Mesenchymal stem cell (in vitro differentiated cells and primary cell): ENCODE data around the gene AHRR.

Experiments used
- DNase-seq: peaks from one replicate; pipeline ENCODE4 v3.0.0-alpha.2; 2013
- H2AFZ ChIP-seq: one replicate; pipeline ENCODE4 v1.6.1; 2013; ENCODE audit warnings: low read depth, mild to moderate bottlenecking, control low read depth, inconsistent platforms, low read length, moderate library complexity
- H2AK5ac ChIP-seq: 2 replicates; pipeline ENCODE4 v1.6.1; 2013; ENCODE audit warnings: low read length, moderate library complexity, mild to moderate bottlenecking, inconsistent platforms; ENCODE audit not compliant: severe bottlenecking
- H2BK120ac ChIP-seq: one replicate; pipeline ENCODE4 v1.6.1; 2013; ENCODE audit warnings: low read depth, mild to moderate bottlenecking, inconsistent platforms, low read length, moderate library complexity
- H2BK12ac ChIP-seq, 2 experiments: one replicate each; pipeline ENCODE4 v1.6.1; 2013; ENCODE audit warnings: inconsistent platforms in 2 of 2, low read length in 2 of 2, mild to moderate bottlenecking in 2 of 2, moderate library complexity in 2 of 2, control low read depth in 1 of 2
- H2BK15ac ChIP-seq: one replicate; pipeline ENCODE4 v1.6.1; 2013; ENCODE audit warnings: mild to moderate bottlenecking, low read depth, inconsistent platforms; ENCODE audit not compliant: poor library complexity, severe bottlenecking
- H2BK5ac ChIP-seq: 2 replicates; pipeline ENCODE4 v1.6.1; 2013; ENCODE audit warnings: low read depth, mild to moderate bottlenecking, low read length, control low read depth, inconsistent platforms; ENCODE audit not compliant: poor library complexity, severe bottlenecking
- H3K14ac ChIP-seq, 2 experiments: one replicate each; pipeline ENCODE4 v1.6.1; 2013; ENCODE audit warnings: inconsistent platforms in 2 of 2, low read length in 2 of 2, control low read depth in 1 of 2, mild to moderate bottlenecking in 1 of 2, moderate library complexity in 1 of 2
- H3K18ac ChIP-seq, 2 experiments: one replicate each; pipeline ENCODE4 v1.6.1; 2013; ENCODE audit warnings: inconsistent platforms in 2 of 2, low read length in 2 of 2, control low read depth in 1 of 2, low read depth in 1 of 2, mild to moderate bottlenecking in 1 of 2
- H3K23ac ChIP-seq, 2 experiments: one replicate each; pipeline ENCODE4 v1.6.1; 2013; ENCODE audit warnings: inconsistent platforms in 2 of 2, low read length in 2 of 2, mild to moderate bottlenecking in 2 of 2, moderate library complexity in 2 of 2, control low read depth in 1 of 2
- H3K27ac ChIP-seq: 2 replicates; pipeline ENCODE4 v1.5.1; 2013; ENCODE audit warnings: mild to moderate bottlenecking, moderate library complexity, low read length, control low read depth, inconsistent platforms; ENCODE audit not compliant: poor library complexity, severe bottlenecking
- H3K27me3 ChIP-seq, 2 experiments: 2 replicates each; pipeline versions ENCODE4 v1.6.1 to v1.7.0; 2013; ENCODE audit warnings: low read length in 2 of 2, mild to moderate bottlenecking in 2 of 2, moderate library complexity in 2 of 2, control low read depth in 1 of 2, inconsistent platforms in 1 of 2; ENCODE audit not compliant: control insufficient read depth in 1 of 2, insufficient read depth in 1 of 2
- H3K36me3 ChIP-seq, 2 experiments: 2 replicates each; pipeline versions ENCODE4 v1.6.1 to v1.7.0; 2013; ENCODE audit warnings: low read length in 2 of 2, control low read depth in 1 of 2, inconsistent platforms in 1 of 2, low read depth in 1 of 2, mild to moderate bottlenecking in 1 of 2; ENCODE audit not compliant: insufficient read depth in 2 of 2, control insufficient read depth in 1 of 2
- H3K4ac ChIP-seq, 2 experiments: one replicate each; pipeline ENCODE4 v1.6.1; 2013; ENCODE audit warnings: inconsistent platforms in 2 of 2, low read length in 2 of 2, mild to moderate bottlenecking in 2 of 2, moderate library complexity in 2 of 2, control low read depth in 1 of 2, low read depth in 1 of 2
- H3K4me1 ChIP-seq: 2 replicates; pipeline ENCODE4 v1.6.1; 2013; ENCODE audit warnings: low read depth, low read length, control low read depth; ENCODE audit not compliant: control insufficient read depth, insufficient read depth
- H3K4me2 ChIP-seq: 2 replicates; pipeline ENCODE4 v1.6.1; 2013; ENCODE audit warnings: low read length, mild to moderate bottlenecking, inconsistent platforms; ENCODE audit not compliant: poor library complexity, severe bottlenecking
- H3K4me3 ChIP-seq, 2 experiments: 2 replicates each; pipeline versions ENCODE4 v1.5.1 to v1.7.0; 2013; ENCODE audit warnings: low read length in 2 of 2, mild to moderate bottlenecking in 2 of 2, control low read depth in 1 of 2, low read depth in 1 of 2; ENCODE audit not compliant: insufficient read depth in 1 of 2
- H3K79me1 ChIP-seq: replicated peaks from 2 replicates; pipeline ENCODE4 v1.6.1; 2013; ENCODE audit warnings: mild to moderate bottlenecking, control low read depth, low read length, inconsistent platforms; ENCODE audit not compliant: poor library complexity, severe bottlenecking
- H3K9ac ChIP-seq: 2 replicates; pipeline ENCODE4 v1.7.0; 2013; ENCODE audit warnings: mild to moderate bottlenecking, low read length, moderate library complexity
- H3K9me3 ChIP-seq: 2 replicates; pipeline ENCODE4 v1.7.0; 2013; ENCODE audit warnings: mild to moderate bottlenecking, low read length; ENCODE audit not compliant: control insufficient read depth
- H4K8ac ChIP-seq: one replicate; pipeline ENCODE4 v1.6.1; 2013; ENCODE audit warnings: inconsistent platforms, mild to moderate bottlenecking, low read length, moderate library complexity
- H4K91ac ChIP-seq: one replicate; pipeline ENCODE4 v1.6.1; 2013; ENCODE audit warnings: mild to moderate bottlenecking, low read length, inconsistent platforms
- WGBS: methylation state at CpG from one replicate; pipeline ENCODE4 v1.1.7; 2013; ENCODE audit warnings: mixed read lengths; 5-methylcytosine and 5-hydroxymethylcytosine counted together

AHRR gene

DNA sequence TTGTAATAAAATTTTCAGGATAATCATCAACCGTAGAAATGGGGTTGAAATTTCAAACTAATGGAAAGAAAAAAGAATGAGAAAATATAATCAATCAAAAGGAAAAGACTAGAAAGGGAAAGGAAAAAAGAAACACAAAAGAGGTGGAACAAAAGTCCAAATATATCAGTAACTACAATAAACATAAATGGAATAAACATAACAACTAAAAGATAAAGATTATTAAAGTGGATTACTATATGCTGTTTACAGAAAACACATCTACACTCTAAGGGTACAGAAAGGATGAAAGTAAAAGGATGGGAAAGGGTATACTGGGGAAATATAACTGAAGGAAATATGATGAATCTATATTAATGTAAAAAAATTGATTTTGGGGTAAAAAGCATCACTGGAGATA, 43.0 kb downstream of the AHRR start:
- 100% methylated on average over 1 of the region's 1 CpG for WGBS
- Histone ChIP-seq H2AK5ac (no peak overlapping the region), H3K79me1 (no peaks in the 10 kb centered on the region)

DNA sequence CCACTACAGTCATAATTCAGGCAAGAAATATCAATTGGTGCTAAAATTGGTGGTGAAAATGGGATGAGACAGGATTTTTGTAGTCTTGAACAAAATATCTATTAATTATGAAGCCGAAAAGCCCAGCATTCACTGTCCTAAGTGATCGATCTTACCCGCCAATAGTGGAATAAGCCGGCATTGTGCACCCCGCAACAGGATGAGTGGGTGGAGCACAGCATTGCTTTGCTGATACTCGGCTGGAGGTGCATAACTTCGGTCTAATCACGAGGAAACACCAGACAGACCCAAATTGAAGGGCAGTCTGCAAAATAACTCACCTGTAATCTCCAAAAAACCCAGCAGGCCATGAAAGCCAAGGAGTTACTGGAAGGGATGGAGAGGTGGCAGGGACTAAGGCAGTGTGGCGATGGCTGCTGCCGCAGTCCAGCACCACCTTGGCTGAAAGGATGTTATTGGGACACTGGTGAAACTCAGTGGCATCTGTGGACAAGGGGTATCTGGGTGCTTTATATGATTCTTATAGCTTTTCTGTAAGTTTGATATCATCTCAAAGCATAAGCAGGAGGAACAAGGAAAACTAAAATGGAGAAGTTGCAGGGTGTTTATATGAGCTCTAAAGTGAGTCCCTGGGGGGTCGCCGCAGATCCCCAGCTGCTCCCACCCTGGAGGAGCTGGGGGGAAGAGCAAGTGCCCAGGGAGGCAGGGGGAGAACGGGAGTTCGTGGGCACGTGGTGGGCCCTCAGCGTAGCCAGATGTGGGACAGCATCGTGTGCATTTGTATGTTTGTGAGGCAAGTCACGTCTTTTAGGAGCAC, 45.2 kb downstream of the AHRR start:
- peaks cover 36% of the 10 kb centered on the region for H3K9me3 ChIP-seq

More for the DNA sequence above, 43.0 kb downstream of the AHRR start:
- H3K23ac ChIP-seq: no peak overlapping the region
- H3K4me1 ChIP-seq: peaks cover 7% of the 10 kb centered on the region
- H2BK5ac ChIP-seq: no peak overlapping the region
- H3K27ac ChIP-seq: no peak overlapping the region
- no peak overlapping the region for H4K91ac ChIP-seq
- no peak overlapping the region for H2BK12ac ChIP-seq
- H3K14ac ChIP-seq: no peak overlapping the region
- no peak overlapping the region for H2BK120ac ChIP-seq
- no peak overlapping the region for H4K8ac ChIP-seq
- DNase-seq: no peak
- H3K27me3 ChIP-seq: no peaks in the 10 kb centered on the region
- no peak overlapping the region for H2BK15ac ChIP-seq
- no peak overlapping the region for H3K18ac ChIP-seq
- peaks cover 11 to 74% of the 10 kb centered on the region in 2 experiments for H3K36me3 ChIP-seq
- H2AFZ ChIP-seq: no peak overlapping the region
- H3K9ac ChIP-seq: no peak overlapping the region
- no peak overlapping the region for H3K4ac ChIP-seq
- H3K4me2 ChIP-seq: no peak overlapping the region
- no peak overlapping the region for H3K4me3 ChIP-seq
- H3K9me3 ChIP-seq: peaks cover 38% of the 10 kb centered on the region

DNA sequence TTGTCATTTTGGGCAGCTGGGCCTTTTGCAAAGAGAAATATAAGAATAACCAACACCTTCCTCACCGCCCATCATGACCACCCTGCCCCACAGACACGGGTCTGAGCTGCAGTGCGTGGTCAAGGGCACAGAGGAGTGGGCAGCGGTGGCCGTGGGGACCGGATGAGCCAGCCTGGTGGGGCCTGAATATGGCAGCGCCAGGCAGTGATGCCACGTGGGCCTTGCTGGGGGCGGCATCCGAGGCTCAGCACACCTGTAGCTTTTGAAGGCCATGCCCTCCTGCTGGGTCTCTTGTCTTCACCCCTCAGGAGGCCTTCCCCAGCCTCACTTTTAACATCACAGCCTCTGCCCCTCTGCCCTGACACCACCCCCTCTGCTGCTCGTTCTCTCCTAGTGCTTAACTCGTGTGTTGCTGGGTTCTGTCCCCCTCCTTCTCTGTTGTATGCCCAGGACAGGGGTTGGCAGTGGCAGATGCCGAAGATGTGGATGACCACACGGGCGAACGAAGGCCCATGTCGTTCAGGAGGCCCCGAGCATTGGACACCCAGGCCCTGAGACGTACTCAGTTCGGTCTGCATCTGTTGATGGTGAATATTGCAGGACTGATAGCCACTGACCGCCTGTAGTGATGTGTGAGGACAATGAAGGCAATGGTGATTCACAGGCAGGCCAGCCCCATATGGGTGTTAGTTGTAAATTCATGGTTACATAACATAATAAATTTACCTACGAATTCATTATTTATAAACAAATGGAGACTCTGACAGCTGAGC, 46.0 kb downstream of the AHRR start:
- Histone ChIP-seq H3K27ac (no peak overlapping the region), H3K14ac (no peak overlapping the region)
- WGBS: 92% methylated on average over 20 of the region's 22 CpGs

More for the DNA sequence above, 45.2 kb downstream of the AHRR start:
- Histone ChIP-seq H2BK12ac (no peak overlapping the region), H3K4ac (peak overlapping the region in 1 of 2 experiments; percentile 17), H3K27ac (no peak overlapping the region), H3K36me3 (peaks cover 6 to 51% of the 10 kb centered on the region in 2 experiments), H3K23ac (no peak overlapping the region), H3K79me1 (no peaks in the 10 kb centered on the region), H3K14ac (no peak overlapping the region), H2AFZ (no peak overlapping the region), H2BK120ac (no peak overlapping the region), H2BK5ac (no peak overlapping the region), H4K91ac (no peak overlapping the region), H2BK15ac (no peak overlapping the region), H3K9ac (no peak overlapping the region), H4K8ac (no peak overlapping the region), H2AK5ac (no peak overlapping the region), H3K4me3 (no peak overlapping the region), H3K18ac (peak overlapping the region in 1 of 2 experiments; percentile 54), H3K4me2 (no peak overlapping the region), H3K27me3 (no peaks in the 10 kb centered on the region), H3K4me1 (peaks cover 10% of the 10 kb centered on the region)
- WGBS: 82% methylated on average over 17 of the region's 18 CpGs
- no peak for DNase-seq

More for the DNA sequence above, 46.0 kb downstream of the AHRR start:
- no peak for DNase-seq
- Histone ChIP-seq H4K91ac (no peak overlapping the region), H3K18ac (peak overlapping the region in 1 of 2 experiments; percentile 52), H2BK5ac (no peak overlapping the region), H3K9me3 (peaks cover 34% of the 10 kb centered on the region), H2AFZ (no peak overlapping the region), H3K4me2 (no peak overlapping the region), H3K79me1 (no peaks in the 10 kb centered on the region), H2AK5ac (no peak overlapping the region), H2BK120ac (no peak overlapping the region), H4K8ac (peak overlapping the region; percentile 74), H3K4ac (peak overlapping the region; percentile 17 to 53), H2BK12ac (peak overlapping the region; percentile 11 to 32), H2BK15ac (no peak overlapping the region), H3K9ac (no peak overlapping the region), H3K4me3 (no peak overlapping the region), H3K36me3 (peaks cover 6 to 43% of the 10 kb centered on the region in 2 experiments), H3K4me1 (peaks cover 18% of the 10 kb centered on the region), H3K27me3 (no peaks in the 10 kb centered on the region), H3K23ac (no peak overlapping the region)
